Testis (tissue), 2 donors: ENCODE measurements around the gene RPTOR.

Experiments used
- CTCF ChIP-seq, 3 experiments: fragments of 450-650 bp in 2 of 3; fragments of 200-600 bp in 1 of 3; sonication (generic) in 1 of 3; IDR thresholded peaks; one replicate each; pipeline ENCODE4 v1.5.1; 2016 to 2019; ENCODE audit warnings: antibody characterized with exemption in 3 of 3, mild to moderate bottlenecking in 2 of 3, moderate library complexity in 1 of 3
- POLR2A ChIP-seq: fragments of 450-650 bp; IDR thresholded peaks from one replicate; pipeline ENCODE4 v1.6.1; 2017; ENCODE audit warnings: antibody characterized with exemption, mild to moderate bottlenecking, moderate library complexity

GRCh38 chr17:80819422-80820164 is 275.0 kb downstream of the RPTOR start:
- TF ChIP-seq CTCF (IDR thresholded peaks at IDR 0.05), result no peak
- TF ChIP-seq POLR2A, result no peak
